ENCODE results near the gene RBM42. TPM values are rescaled to one million over a fixed set of nuclear protein-coding genes. Genes with fewer than 3 reads are reported as not detected.

Gene RBM42
- total RNA-seq, 2 donors from 2014 or later = 81.4 to 114 TPM

- Histone ChIP-seq H3K36me3 (no peaks in the 10 kb centered on the region), H3K4me1 (replicated peaks) (no peaks in the 10 kb centered on the region), H3K4me3 (no peak overlapping the region), H3K27me3 (replicated peaks; ENCODE audit: insufficient read depth) (no peaks in the 10 kb centered on the region), H3K27ac (no peak overlapping the region), H3K9me3 (no peaks in the 10 kb centered on the region)
- intact Hi-C loops (cut with DNase I) = no loop called here
- no peak for TF ChIP-seq CTCF (IDR thresholded peaks at IDR 0.05)
- TF ChIP-seq POLR2AphosphoS5 (IDR thresholded peaks at IDR 0.05) = no peak
- TF ChIP-seq POLR2A (IDR thresholded peaks at IDR 0.05) = no peak
- DNase-seq (ENCODE audit: low spot score) = no peak
- WGBS = 20% methylated on average over 39 of the region's 39 CpGs
Observed at GRCh38 chr19:35673121-35673804, 44.4 kb downstream of the RBM42 start.

- Histone ChIP-seq H3K4me3 (no peak overlapping the region), H3K4me1 (replicated peaks) (no peaks in the 10 kb centered on the region), H3K27ac (no peak overlapping the region), H3K36me3 (no peaks in the 10 kb centered on the region), H3K9me3 (no peaks in the 10 kb centered on the region), H3K27me3 (replicated peaks; ENCODE audit: insufficient read depth) (no peaks in the 10 kb centered on the region)
- TF ChIP-seq POLR2A (IDR thresholded peaks at IDR 0.05) (no peak), CTCF (IDR thresholded peaks at IDR 0.05) (no peak), POLR2AphosphoS5 (IDR thresholded peaks at IDR 0.05) (no peak)
- DNase-seq (ENCODE audit: low spot score) = no peak
- intact Hi-C loops (cut with DNase I) = no loop called here
- WGBS = 80% methylated on average over 15 of the region's 15 CpGs
Observed at GRCh38 chr19:35675589-35676140, 46.8 kb downstream of the RBM42 start.

Other genes with a start within 250 kb of the RBM42 start
- under 1 TPM in 1 of 2 donors, not detected in 1; 0.87 TPM for gene FFAR2, start 180.8 kb upstream of the RBM42 start, total RNA-seq
- gene KRTDAP, start 138.6 kb upstream of the RBM42 start, total RNA-seq = 10 to 100 TPM in 1 of 2 donors, 1 to 10 TPM in 1; 3.6 to 58.6 TPM
- gene DMKN, start 115.4 kb upstream of the RBM42 start, total RNA-seq = 10 to 100 TPM; 50.9 to 80.5 TPM
- gene SBSN, start 100.7 kb upstream of the RBM42 start, total RNA-seq = 1 to 10 TPM in 1 of 2 donors, under 1 TPM in 1; 0.32 to 4.9 TPM
- gene GAPDHS, start 95.6 kb upstream of the RBM42 start, total RNA-seq = 10 to 100 TPM in 1 of 2 donors, not detected in 1; 13.4 TPM
- gene TMEM147, start 83.4 kb upstream of the RBM42 start, total RNA-seq = 100 to 1,000 TPM; 105 to 120 TPM
- 1 to 10 TPM in 1 of 2 donors, not detected in 1; 1.9 TPM for gene ATP4A, start 65.4 kb upstream of the RBM42 start, total RNA-seq
- not detected for gene PMIS2, start 42.9 kb upstream of the RBM42 start, total RNA-seq
- gene HAUS5, start 16.3 kb upstream of the RBM42 start, total RNA-seq = 10 to 100 TPM; 10.0 to 17.5 TPM
- 1 to 10 TPM; 1.2 to 6.6 TPM for gene ETV2, start 12.7 kb downstream of the RBM42 start, total RNA-seq
- gene COX6B1, start 19.3 kb downstream of the RBM42 start, total RNA-seq = 100 to 1,000 TPM; 334 to 665 TPM
- gene UPK1A, start 37.5 kb downstream of the RBM42 start, total RNA-seq = 1 to 10 TPM; 3.8 to 5.5 TPM
- gene ZBTB32, start 75.5 kb downstream of the RBM42 start, total RNA-seq = 1 to 10 TPM in 1 of 2 donors, not detected in 1; 3.1 TPM
- gene KMT2B, start 89.0 kb downstream of the RBM42 start, total RNA-seq = 10 to 100 TPM; 32.3 to 89.5 TPM
- 10 to 100 TPM in 1 of 2 donors, 1 to 10 TPM in 1; 9.4 to 16.1 TPM for gene IGFLR1, start 113.4 kb downstream of the RBM42 start, total RNA-seq
- 10 to 100 TPM; 14.6 to 45.0 TPM for gene U2AF1L4, start 116.4 kb downstream of the RBM42 start, total RNA-seq
- 10 to 100 TPM; 39.9 to 65.2 TPM for gene PSENEN, start 116.6 kb downstream of the RBM42 start, total RNA-seq
- 10 to 100 TPM in 1 of 2 donors, 1 to 10 TPM in 1; 4.2 to 13.0 TPM for gene LIN37, start 119.5 kb downstream of the RBM42 start, total RNA-seq
- gene HSPB6, start 128.0 kb downstream of the RBM42 start, total RNA-seq = 10 to 100 TPM; 32.2 to 78.5 TPM
- gene PROSER3, start 129.1 kb downstream of the RBM42 start, total RNA-seq = 10 to 100 TPM; 13.6 to 19.2 TPM
- 10 to 100 TPM; 13.2 to 38.1 TPM for gene ARHGAP33, start 146.5 kb downstream of the RBM42 start, total RNA-seq
- gene PRODH2, start 183.8 kb downstream of the RBM42 start, total RNA-seq = not detected
- under 1 TPM in 1 of 2 donors, not detected in 1; 0.23 TPM for gene NPHS1, start 223.5 kb downstream of the RBM42 start, total RNA-seq
- gene KIRREL2, start 227.9 kb downstream of the RBM42 start, total RNA-seq = 1 to 10 TPM in 1 of 2 donors, not detected in 1; 1.2 TPM
- 10 to 100 TPM in 1 of 2 donors, 1 to 10 TPM in 1; 3.6 to 38.0 TPM for gene APLP1, start 239.5 kb downstream of the RBM42 start, total RNA-seq

All from prostate gland (tissue), 2 donors.